DND-41 (cell line): Measurements from ENCODE around the gene NPHS1.

Source experiments
- CTCF ChIP-seq: IDR thresholded peaks from 2 replicates; pipeline ENCODE4 v1.5.1; 2012; ENCODE audit warnings: borderline replicate concordance, low read length, moderate library complexity, mild to moderate bottlenecking; ENCODE audit not compliant: poor library complexity, severe bottlenecking; ENCODE audit errors: extremely low read depth
- EZH2 ChIP-seq: IDR thresholded peaks from 3 replicates; pipeline ENCODE4 v1.6.1; 2012; ENCODE audit warnings: borderline replicate concordance, low read depth, mild to moderate bottlenecking, moderate library complexity, low read length, inconsistent platforms; ENCODE audit not compliant: severe bottlenecking

DNA sequence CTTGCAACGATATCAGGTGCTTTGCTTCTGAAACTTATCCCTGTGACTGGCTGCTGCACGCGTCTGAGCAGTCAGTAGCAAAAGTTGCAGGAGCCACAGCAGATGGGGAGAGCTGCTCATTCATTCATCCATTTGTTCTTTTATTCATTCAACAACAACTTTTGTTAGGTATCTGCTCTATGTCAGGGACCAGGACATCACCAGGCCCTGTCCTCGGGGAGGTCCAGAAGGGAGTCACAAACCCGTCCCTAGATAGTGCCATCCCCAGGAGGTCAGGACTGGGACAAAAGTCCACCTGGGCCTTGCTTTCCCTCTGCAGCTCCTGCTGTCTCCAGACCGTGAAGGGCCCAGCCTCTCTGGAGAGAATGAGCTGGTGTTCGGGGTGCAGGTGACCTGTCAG is 74.3 kb downstream of the NPHS1 start:
- TF ChIP-seq CTCF (no peak), EZH2 (no peak)
